Measurements from ENCODE around the gene TBC1D1. TPM values are rescaled to one million over a fixed set of nuclear protein-coding genes. Genes with fewer than 3 reads are reported as not detected.

TBC1D1 gene
- polyA plus RNA-seq, 1 donor (not counting 4 experiments of a cell fraction or from before 2014, with no cell fraction given): 32.5 TPM

GRCh38 chr4:38062776-38063097 lies 171.9 kb downstream of the TBC1D1 start:
- Histone ChIP-seq H3K4me1 (ENCODE audit: control insufficient read depth, extremely low read depth, insufficient read depth, low read length) (no peaks in the 10 kb centered on the region), H3K27ac (ENCODE audit: control insufficient read depth, insufficient read depth, low read length) (no peak overlapping the region), H3K9ac (ENCODE audit: control insufficient read depth, extremely low read depth, insufficient read depth, low read length) (no peak overlapping the region), H3K9me3 (ENCODE audit: control insufficient read depth, low read depth, low read length) (no peaks in the 10 kb centered on the region), H3K4me3 (ENCODE audit: control insufficient read depth in 2 of 3, extremely low read depth in 1 of 3, insufficient read depth in 2 of 3, low read depth in 1 of 3, low read length in 3 of 3) (no peak overlapping the region), H2AFZ (ENCODE audit: control insufficient read depth, low read length) (peak overlapping the region; percentile 41), H4K20me1 (ENCODE audit: control insufficient read depth, extremely low read depth, insufficient read depth, low read length) (no peaks in the 10 kb centered on the region), H3K9me1 (ENCODE audit: control insufficient read depth, extremely low read depth, insufficient read depth, low read length) (no peaks in the 10 kb centered on the region), H3K27me3 (ENCODE audit: control insufficient read depth, extremely low read depth, insufficient read depth, low read length) (no peaks in the 10 kb centered on the region), H3K79me2 (ENCODE audit: control insufficient read depth, insufficient read depth, low read length) (no peaks in the 10 kb centered on the region), H3K4me2 (ENCODE audit: control insufficient read depth, extremely low read depth, insufficient read depth, low read depth, low read length) (peak overlapping the region; percentile 12), H3K36me3 (ENCODE audit: control insufficient read depth in 2 of 2, extremely low read depth in 1 of 2, insufficient read depth in 2 of 2, low read length in 2 of 2) (peaks cover 0 to 6% of the 10 kb centered on the region in 2 experiments)
- dilution Hi-C loops (cut with MboI; ENCODE audit: extremely low pct_ligation_motif_present, low sequenced_read_pairs): no loop called here
- no peak for DNase-seq (ENCODE audit: low read depth, low spot score)
- TF ChIP-seq EZH2 (IDR thresholded peaks at IDR 0.05; ENCODE audit: low read length) (no peak), CTCF (optimal IDR thresholded peaks at IDR 0.05 in 1 of 3, IDR thresholded peaks at IDR 0.05 in 1 of 3, conservative IDR thresholded peaks at IDR 0.05 in 1 of 3; ENCODE audit: extremely low read depth in 1 of 3, insufficient read depth in 2 of 3, low read length in 3 of 3) (no peak)
- FAIRE-seq: peak; percentile 20

GRCh38 chr4:38065176-38065575 lies 174.3 kb downstream of the TBC1D1 start:
- TF ChIP-seq CTCF (optimal IDR thresholded peaks at IDR 0.05 in 1 of 3, IDR thresholded peaks at IDR 0.05 in 1 of 3, conservative IDR thresholded peaks at IDR 0.05 in 1 of 3; ENCODE audit: extremely low read depth in 1 of 3, insufficient read depth in 2 of 3, low read length in 3 of 3) (no peak), EZH2 (IDR thresholded peaks at IDR 0.05; ENCODE audit: low read length) (no peak)
- Histone ChIP-seq H3K9me3 (ENCODE audit: control insufficient read depth, low read depth, low read length) (no peaks in the 10 kb centered on the region), H3K27ac (ENCODE audit: control insufficient read depth, insufficient read depth, low read length) (no peak overlapping the region), H3K9me1 (ENCODE audit: control insufficient read depth, extremely low read depth, insufficient read depth, low read length) (no peaks in the 10 kb centered on the region), H3K79me2 (ENCODE audit: control insufficient read depth, insufficient read depth, low read length) (no peaks in the 10 kb centered on the region), H3K27me3 (ENCODE audit: control insufficient read depth, extremely low read depth, insufficient read depth, low read length) (no peaks in the 10 kb centered on the region), H3K4me1 (ENCODE audit: control insufficient read depth, extremely low read depth, insufficient read depth, low read length) (peaks cover 14% of the 10 kb centered on the region), H2AFZ (ENCODE audit: control insufficient read depth, low read length) (no peak overlapping the region), H3K9ac (ENCODE audit: control insufficient read depth, extremely low read depth, insufficient read depth, low read length) (no peak overlapping the region), H3K4me3 (ENCODE audit: control insufficient read depth in 2 of 3, extremely low read depth in 1 of 3, insufficient read depth in 2 of 3, low read depth in 1 of 3, low read length in 3 of 3) (no peak overlapping the region), H3K36me3 (ENCODE audit: control insufficient read depth in 2 of 2, extremely low read depth in 1 of 2, insufficient read depth in 2 of 2, low read length in 2 of 2) (no peaks in the 10 kb centered on the region), H3K4me2 (ENCODE audit: control insufficient read depth, extremely low read depth, insufficient read depth, low read depth, low read length) (no peak overlapping the region), H4K20me1 (ENCODE audit: control insufficient read depth, extremely low read depth, insufficient read depth, low read length) (no peaks in the 10 kb centered on the region)
- no peak for FAIRE-seq
- dilution Hi-C loops (cut with MboI; ENCODE audit: extremely low pct_ligation_motif_present, low sequenced_read_pairs): no loop called here
- no peak for DNase-seq (ENCODE audit: low read depth, low spot score)

Measured in keratinocyte (primary cell).